HEK293 (cell line): Measurements from ENCODE around the gene CACNA1C.

ENCODE experiments used
- OVOL3 ChIP-seq: fragments of 450-650 bp; formaldehyde crosslinking; IDR thresholded peaks from 2 replicates; pipeline ENCODE4 v1.5.1; 2016; ENCODE audit warnings: missing biosample characterization, missing genetic modification characterization
- ZNF776 ChIP-seq: fragments of 450-650 bp; formaldehyde crosslinking; IDR thresholded peaks from 2 replicates; pipeline ENCODE4 v1.5.0; 2017; ENCODE audit warnings: missing biosample characterization, missing genetic modification characterization, borderline replicate concordance
- ZNF830 ChIP-seq: fragments of 450-650 bp; IDR thresholded peaks from 2 replicates; pipeline ENCODE4 v1.5.0; 2018; ENCODE audit warnings: missing biosample characterization, missing genetic modification characterization, low read depth, mild to moderate bottlenecking, moderate library complexity
- TF ChIP-seq, protein P1 (sequence below): fragments of 450-650 bp; formaldehyde crosslinking; IDR thresholded peaks from 2 replicates; pipeline ENCODE4 v1.5.1; 2017; ENCODE audit warnings: missing biosample characterization, missing genetic modification characterization
- TF ChIP-seq, protein P2 (sequence below): fragments of 450-650 bp; formaldehyde crosslinking; IDR thresholded peaks from 2 replicates; pipeline ENCODE4 v1.5.1; 2017; ENCODE audit warnings: missing biosample characterization, missing genetic modification characterization

DNA sequence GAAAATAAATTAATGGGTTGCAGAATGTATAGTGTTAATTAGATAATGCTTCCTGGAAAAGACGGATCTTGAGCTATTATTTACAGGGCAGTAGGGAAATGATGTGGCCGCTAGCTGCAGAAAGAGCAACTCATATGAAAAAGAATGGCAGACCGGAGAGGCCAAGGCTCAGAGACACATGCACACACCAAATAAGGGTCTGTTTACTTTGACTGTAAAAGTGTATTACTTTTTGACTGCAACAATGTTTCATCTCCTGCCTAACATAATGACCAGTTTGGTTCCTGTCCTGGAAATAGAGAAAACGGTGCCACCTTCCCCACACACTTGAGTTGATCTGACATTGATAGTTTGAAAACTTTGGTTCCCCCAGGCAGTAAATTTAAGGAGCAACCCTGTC, 290.9 kb downstream of the CACNA1C start:
- TF ChIP-seq OVOL3 (no peak), ZNF830 (no peak), ZNF776 (tag by site-specific recombination) (no peak)
- TF ChIP-seq, protein P1, sequence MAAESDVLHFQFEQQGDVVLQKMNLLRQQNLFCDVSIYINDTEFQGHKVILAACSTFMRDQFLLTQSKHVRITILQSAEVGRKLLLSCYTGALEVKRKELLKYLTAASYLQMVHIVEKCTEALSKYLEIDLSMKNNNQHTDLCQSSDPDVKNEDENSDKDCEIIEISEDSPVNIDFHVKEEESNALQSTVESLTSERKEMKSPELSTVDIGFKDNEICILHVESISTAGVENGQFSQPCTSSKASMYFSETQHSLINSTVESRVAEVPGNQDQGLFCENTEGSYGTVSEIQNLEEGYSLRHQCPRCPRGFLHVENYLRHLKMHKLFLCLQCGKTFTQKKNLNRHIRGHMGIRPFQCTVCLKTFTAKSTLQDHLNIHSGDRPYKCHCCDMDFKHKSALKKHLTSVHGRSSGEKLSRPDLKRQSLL (tag by site-specific recombination): no peak
- TF ChIP-seq, protein P2, sequence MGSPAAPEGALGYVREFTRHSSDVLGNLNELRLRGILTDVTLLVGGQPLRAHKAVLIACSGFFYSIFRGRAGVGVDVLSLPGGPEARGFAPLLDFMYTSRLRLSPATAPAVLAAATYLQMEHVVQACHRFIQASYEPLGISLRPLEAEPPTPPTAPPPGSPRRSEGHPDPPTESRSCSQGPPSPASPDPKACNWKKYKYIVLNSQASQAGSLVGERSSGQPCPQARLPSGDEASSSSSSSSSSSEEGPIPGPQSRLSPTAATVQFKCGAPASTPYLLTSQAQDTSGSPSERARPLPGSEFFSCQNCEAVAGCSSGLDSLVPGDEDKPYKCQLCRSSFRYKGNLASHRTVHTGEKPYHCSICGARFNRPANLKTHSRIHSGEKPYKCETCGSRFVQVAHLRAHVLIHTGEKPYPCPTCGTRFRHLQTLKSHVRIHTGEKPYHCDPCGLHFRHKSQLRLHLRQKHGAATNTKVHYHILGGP (tag by site-specific recombination): no peak
